ENCODE results near the gene DERA. TPM values are rescaled to one million over a fixed set of nuclear protein-coding genes. Genes with fewer than 3 reads are reported as not detected.
"Not testable (repeated sequence)": the region's sequence is repeated elsewhere in the genome, so short reads cannot be mapped to it uniquely, and the experiment has no call there.

Gene DERA
- total RNA-seq, 1 donor from 2014 or later = 69.4 TPM

DNA sequence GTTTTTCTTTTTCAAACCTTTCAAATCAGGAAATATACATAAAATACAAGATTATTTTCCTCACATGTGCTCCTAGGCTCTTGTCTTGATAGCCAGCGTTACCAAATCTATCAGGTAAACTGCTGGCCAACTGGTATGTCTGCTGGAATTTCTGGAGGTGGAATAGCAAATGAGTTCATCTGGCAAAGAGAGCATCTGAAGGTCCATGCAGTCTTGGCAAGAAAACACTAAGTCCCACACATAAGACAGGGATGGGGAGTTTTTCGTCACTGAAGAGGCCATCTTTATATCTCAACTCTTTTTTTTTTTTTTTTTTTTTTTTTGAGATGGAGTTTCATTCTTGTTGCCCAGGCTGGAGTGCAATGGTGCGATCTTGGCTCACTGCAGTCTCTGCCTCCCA lies 60.1 kb downstream of the DERA start:
- no peak for DNase-seq

DNA sequence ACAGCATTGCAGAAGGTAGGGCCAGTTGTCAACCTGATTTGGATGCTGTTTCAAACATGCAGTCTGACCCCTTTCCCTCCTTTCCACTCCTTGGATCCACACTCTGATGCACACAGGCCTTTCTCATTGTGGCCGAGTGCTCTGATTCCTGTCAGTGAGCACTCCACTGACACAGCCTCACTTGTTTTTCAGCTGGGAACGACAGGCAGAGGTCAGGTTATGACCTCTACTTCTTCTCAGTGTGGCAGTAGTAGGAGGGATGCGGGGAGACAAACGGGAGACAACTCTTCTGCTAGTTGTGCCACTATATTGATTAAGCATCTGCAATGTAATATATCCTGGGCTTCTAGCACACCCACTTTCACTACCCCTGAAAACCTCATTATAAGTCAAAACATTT lies 61.8 kb downstream of the DERA start:
- DNase-seq = no peak

DNA sequence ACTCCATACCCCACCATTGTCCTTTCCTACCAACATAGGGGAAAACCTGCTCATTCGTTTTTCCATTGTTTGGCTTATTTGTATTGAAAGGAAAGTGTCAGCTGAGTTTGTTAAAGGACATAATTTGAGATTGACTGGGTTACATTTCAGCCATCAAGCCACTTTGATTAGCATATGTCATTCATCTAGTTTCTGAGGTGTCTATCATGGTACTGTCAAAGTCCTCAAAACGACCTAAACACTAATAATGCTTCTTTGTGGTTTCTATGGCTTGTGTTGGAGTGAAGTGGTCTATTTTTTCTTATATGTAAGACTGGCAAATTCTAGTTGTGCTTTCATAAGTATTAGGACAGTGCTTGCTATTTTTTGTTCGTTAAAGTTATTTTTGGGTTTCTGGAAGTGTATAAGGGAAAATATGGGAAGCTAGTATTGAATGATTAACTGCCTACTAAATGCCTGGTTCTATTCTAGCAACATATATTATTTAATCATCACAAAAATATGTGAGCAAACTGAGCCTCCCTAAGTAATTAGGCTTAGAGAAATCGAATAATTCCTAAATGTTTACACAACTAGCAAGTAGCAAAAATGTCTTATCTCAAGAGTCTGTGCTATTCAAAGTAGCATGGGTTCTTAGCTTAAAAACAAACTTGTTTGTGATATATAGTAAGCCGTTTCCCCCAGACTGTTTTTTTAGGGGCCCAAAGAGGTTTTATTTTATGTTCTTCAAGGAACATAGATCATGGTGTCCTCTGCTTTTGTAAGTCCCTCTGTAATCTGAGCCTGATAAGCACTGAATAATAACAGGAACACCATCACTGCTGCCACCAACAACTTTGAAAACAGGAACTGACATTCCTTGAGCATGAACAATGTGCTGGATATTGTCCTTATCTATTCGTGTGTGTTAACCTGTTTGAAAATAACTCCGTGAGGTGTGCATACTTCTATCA lies 67.1 kb downstream of the DERA start:
- peak; percentile 91 for DNase-seq

DNA sequence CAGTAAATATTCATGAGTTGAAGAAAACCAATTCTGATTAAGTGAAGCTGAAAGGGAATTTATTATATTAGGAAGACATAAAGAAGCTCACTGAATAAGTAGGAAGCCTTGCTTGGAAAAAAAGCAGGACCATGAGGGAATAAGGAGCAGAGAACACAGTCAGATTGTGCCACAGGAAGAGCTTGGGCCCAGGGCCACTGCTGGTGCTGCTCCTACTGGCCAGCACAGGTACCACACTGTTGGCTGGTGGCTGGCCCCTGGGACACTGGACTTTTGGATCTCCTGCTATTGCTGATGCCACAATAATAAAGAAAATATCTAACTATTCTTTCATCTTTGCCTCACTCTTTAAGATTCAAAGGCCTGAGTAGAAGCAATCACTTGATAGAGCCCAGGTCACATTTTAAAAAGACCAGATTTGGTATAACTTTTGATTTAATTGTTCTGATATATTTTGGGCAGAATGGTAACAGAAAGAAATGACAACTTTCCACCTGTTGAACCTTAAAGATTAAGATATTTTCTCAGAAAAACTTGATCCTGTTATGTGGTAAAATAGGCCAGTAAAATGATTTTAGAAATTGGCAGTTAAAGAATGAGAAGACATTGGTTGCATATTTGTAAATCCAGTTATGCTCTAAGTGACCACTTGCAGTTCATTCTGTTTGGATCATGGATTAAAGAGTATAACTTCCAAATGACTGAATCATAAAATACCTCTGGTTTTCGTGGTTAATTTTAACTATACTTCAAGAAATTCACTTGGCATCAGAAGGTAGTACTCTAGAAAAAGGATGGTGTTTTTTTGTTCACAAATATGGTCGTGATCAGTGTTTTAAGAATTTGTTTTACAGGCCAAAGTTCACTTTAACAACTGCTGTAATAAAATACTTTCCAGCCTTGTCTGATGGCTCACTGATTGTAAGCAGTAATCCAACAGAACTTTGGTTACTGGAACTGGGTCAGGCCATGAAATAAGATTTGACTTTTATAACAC lies 68.3 kb downstream of the DERA start:
- DNase-seq = peak; percentile 63

DNA sequence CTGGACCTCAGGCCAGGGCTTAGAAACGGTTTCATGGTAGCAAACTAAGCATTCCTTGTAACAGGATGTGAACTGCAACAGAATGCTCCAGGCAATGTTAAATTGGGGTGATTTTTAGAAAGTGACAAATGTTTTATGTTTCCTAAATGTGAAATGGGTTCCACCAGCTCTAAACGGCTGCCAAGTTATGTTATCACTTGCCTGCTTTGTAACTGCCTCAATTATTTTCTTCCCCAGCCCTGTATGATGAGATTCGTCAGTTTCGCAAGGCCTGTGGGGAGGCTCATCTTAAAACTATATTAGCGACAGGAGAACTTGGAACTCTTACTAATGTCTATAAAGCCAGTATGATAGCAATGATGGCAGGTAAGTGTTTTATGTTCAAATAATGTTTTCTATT lies 70.9 kb downstream of the DERA start:
- DNase-seq = no peak

DNA sequence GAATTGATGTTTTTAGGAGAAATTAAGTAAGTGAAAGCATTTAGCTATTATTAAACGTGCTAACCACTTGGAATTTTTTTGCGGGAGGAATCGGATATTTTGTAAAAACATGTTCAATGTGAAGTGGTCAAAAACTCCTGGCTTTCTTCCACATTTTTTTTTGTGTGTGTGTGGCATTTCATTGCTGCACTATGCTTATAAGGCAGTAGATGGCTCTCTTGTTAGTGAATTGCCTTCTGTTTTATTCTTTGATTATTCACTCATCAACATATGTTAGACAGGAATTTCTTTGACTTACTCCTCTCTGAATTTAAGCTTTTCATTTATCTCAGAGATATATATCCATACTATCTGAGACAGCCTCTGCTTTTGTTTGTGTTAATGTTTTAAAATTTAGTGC lies 71.3 kb downstream of the DERA start:
- DNase-seq = peak; percentile 63

DNA sequence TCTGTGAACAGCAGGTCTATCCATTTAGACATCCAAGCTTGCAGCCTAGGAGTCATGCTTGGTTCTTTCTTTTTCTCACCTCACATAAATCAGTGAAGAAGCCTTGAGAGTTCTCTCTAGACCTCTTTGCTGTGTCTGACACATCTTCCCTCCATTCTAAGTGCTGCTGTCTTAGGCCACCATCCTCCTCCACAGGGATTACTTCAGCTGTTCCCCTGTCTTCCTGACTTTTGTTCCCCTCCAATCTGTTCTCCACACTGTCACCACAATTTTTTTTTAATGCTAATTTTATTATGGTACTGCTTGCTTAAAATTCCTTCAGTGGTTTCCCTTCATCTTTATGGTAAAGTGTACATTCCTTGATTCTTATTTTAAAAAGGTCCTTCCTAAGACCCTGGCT lies 71.8 kb downstream of the DERA start:
- no peak for DNase-seq

DNA sequence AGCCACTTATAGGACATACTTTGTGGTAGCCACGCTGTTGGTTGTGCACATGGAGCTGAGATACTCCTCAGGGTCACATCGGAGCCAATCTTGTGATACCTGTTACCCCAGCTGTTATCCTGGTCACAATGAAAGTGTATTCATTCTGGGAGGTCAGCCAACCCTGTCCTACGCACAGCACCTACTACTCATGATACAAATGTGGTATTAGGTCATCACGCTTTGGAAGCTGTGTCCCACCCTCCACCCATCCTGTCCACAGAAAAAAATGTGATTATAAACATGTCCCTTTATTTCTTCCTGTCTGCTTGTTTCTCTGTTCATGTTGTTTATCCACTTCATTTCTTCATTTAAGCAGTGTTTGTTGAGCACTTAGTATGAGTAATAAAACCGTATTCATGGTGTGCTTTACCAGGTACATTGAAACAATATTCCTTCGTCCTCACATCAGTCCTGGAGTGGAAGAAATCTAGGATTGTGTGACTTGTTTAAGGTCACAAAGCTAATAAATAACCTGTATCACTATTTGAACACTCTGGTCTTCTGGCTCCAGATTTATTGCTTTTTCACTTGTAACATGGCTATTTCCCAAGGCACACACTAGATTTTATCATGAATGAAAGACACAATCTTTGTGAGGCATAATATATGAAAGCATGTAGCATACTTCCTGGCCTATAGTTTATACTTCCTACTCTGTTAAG lies 73.1 kb downstream of the DERA start:
- DNase-seq = peak; percentile 33

DNA sequence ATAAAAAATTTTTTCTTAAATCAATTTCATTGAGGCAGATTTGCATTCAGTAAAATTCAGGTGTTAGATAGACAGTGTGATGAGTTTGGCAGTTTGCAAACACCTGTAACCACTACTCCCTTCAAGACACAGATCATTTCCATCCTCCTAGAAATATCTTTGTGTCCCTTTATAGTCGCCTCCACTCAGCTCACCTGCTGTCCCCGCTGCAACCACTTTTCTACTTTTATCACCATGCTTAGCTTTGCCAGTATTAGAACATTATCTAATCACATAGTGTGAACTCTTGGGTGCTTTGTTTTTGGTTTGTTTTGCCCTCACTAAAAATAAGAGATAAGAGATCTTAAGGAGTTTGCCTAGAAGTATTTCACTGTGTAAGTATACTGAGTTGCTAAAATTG lies 73.8 kb downstream of the DERA start:
- no peak for DNase-seq

DNA sequence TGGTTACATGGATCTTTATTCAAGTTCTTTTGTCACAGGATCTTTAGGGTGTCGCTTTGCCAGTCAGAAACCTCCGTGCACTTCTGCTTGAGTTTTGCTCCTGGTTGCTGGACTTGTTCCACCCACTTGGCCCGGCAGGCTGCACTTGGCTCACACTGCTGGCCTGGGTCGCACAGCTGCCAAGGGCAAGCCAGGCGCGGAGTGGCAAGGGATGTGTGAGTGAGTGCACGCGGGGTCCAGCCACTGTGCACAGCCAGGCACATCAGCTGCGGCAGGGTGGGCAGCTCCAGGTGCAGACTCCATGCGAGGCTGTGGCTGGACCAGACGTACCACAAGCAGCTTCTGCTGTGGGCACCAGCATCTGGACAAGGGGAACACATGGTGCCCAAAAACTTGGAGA lies 76.6 kb downstream of the DERA start:
- DNase-seq = no peak

DNA sequence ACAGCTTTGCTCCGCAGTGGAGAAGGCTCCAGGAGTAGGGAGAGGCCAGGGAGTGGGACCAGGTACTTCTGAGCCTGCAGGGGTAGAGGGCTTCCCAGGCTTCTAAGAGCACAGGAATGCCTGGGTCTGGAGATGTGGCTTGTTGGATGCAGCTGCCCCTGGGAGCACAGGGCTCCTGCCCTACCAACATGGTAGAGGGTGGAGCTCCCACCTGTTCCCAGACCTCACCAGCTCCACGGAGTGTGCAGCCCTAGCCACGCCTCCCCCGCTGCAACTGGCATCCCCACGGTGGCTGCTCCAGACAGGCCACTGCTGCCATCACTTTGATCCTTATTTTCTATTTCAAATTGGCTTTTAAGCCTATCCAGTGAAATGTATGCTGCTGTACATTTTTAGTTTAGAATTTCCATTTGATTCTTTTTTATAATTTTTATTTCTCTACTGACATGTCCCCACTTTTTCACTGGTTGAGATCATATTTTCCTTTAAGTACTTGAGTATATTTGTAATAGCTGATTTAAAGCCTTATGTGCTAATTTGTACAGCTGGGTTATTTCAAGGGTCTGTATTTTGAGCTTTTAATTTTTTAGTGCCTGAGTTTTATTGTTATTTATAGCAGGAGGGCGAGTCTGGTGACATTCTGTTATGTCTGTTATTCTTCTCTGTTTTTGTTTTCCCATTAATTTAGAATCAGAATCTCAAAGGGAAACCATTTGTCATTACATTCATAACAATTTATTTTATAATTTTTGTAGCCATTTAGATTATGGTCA lies 78.0 kb downstream of the DERA start:
- no peak for DNase-seq

DNA sequence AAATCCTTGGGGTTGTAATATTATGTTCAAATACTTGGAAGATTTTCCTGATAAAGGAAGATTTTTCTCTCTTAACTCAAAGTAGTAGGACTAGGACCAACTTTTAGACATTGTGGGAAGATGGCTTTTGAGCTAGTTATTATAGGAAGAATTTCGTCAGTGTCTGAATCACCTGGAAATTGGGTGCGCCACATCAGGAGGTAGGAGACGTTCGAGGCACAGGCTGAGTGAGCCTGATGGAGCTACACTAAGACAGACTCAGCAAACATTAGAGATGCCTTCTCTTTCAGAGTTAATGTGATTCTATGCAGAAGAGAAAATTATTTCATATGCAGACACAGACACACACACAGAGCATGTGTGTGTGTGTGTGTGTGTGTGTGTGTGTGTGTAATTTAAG lies 84.7 kb downstream of the DERA start:
- no peak for DNase-seq

DNA sequence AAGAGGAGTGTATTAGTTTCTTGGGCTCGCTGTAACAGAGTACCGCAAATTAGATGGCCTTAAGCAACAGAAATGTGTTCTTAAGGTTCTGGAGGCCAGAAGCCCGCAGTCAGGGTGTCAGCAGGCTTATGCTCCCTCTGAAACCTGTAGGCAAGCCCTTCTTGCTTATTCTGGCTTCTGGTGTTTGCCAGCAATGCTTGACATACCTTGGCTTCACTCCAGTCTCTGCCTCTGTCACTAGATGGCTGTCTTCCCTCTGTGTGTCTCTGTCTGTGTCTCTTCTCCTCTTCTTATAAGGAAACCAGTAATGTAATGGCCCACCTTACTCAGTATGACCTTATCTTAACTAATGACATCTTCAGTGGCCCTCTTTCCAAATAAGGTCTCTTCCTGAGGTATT lies 85.1 kb downstream of the DERA start:
- peak; percentile 4 for DNase-seq

DNA sequence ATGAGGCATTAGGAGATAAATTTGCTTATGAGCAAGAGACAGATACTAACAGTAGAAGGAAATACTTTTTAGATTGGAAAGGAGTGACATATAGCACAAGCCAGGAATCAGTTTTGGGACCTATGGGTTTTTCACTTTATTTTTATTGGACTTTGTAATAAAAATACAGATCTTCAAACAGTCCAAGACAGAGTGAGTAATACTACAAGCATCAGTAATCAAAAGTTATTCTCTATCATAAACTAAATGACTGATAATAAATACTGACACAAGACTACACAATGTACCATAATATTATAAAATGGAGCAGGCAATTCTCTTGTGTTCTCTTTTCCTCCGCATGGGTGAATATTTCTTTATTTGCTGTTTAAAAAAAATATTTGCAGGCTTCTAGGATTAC lies 85.8 kb downstream of the DERA start:
- no peak for DNase-seq

DNA sequence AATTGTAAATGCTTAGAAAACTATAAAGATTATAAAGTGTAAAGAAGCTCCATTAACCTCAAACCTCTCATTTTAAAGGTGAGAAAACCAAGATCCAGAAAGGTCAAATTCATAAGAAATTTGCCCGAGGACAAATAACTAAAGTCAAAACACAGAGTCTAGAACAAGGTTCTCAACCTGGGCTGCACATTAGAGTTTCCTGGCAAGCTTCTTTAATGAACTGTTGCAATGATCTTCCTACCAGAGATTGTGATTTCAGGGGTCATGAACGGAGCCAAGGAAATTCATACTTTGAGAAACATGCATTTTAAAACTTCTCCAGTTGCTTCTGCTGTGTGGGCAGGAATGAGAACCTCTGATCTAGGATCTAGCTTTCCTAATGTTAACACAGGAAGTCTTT lies 86.8 kb downstream of the DERA start:
- no peak for DNase-seq

DNA sequence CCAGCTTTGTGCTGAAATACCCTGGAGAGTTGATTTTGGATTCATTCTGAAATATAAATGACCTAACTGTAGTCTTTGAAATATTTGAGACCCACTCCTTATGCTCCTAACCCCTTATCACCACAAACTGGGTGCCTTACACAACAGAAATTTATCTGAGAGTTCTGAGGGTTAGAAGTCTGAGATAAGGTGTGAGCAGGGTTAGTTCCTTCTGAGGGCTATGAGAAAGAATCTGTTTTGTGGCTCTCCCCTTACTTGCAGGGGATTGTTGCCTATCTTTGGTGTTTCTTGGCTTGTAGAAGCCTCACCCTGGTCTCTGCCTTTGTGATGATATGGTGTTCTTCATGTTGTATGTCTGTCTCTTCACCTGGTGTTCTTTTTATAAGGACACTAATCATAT lies 91.7 kb downstream of the DERA start:
- no peak for DNase-seq

DNA sequence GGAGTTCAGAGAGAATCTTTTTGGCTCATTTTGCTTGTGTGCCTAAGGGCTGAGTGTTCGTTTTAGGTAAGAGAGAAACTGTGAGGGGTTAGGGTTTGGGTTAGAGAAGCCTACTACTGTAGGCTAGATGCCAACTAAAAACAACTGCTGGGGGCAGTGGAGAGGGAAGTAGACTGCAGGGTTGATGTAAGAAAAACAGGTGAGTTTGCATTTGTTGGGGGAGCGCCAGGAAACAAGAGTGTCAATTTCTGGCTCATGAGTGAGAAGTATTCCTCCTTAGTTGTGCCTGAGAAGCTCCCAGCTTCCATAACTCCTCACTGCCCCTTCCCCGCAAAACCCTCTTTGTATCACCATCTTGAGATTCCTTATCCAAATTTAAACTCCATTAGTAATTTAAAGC lies 92.3 kb downstream of the DERA start:
- no peak for DNase-seq

DNA sequence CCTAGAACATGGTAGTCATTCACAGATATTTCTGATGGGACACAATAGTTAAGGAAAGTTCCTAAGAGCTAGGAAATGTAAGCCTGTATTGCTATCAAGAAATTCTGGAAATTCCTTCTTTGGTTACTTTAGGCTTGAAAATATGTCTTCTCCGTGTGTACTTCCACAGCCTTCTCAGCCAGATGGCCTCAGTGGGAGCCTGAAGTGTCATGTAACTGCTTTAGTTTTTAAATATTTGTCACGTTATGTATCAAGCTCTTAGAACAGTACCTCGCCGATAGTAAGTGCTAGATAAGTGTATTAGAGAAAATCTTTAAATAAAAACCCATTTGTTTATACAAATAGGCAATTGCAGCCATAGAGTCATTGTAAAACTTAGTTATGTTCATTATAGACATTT lies 95.6 kb downstream of the DERA start:
- DNase-seq = no peak

DNA sequence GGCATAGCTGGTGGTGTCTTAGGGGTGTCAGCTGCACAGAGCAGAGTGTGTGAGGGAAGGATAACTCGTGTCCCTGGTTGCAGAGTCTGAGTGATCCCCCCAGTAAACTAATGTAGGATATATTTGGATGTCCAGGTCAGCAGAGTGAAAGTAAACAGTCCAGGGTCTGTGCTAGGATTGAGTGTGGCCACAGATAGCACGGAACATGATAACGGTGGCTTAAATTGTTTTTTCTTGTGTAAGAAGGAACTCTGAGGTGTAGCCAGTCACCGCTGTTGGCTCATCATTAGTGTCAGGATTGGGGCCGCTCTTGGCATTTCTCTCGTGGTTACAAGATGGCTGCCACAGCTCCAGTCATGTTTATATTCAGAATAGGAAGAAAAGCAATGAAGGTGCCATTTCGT lies 97.3 kb downstream of the DERA start:
- DNase-seq = no peak

DNA sequence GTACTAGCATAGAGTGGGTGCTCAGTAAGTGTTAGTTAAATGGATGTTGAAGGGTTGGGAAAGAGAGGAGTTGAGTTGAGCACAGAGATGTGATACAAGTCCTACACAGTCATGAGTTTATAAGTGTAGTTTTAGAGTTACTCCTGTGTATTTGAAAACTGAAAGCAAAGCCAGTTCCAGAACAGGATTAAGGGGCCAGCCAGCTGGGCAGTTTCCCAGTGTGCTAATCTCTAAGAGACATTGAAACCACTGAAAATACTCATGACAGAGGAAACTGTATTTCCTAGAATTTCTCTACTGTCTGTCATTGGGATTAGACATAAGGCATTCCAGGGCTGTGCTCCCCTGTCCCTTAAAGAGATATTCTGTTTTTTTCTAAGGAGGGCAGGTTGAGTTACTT lies 101.0 kb downstream of the DERA start:
- DNase-seq = no peak

DNA sequence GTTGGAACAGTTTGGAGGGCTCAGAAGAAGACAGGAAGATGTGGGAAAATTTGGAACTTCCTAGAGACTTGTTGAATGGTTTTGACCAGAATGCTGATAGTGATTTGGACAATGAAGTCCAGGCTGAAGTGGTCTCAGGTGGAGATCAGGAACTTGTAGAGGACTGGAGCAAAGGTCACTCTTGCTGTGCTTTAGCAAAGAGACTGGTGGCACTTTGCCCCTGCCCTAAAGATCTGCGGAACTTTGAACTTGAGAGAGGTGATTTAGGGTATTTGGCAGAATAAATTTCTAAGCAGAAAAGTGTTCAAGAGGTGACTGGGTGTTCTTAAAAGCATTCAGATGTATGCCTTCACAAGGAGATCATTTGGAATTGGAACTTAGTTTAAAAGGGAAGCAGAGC lies 102.6 kb downstream of the DERA start:
- DNase-seq = not testable (repeated sequence)

DNA sequence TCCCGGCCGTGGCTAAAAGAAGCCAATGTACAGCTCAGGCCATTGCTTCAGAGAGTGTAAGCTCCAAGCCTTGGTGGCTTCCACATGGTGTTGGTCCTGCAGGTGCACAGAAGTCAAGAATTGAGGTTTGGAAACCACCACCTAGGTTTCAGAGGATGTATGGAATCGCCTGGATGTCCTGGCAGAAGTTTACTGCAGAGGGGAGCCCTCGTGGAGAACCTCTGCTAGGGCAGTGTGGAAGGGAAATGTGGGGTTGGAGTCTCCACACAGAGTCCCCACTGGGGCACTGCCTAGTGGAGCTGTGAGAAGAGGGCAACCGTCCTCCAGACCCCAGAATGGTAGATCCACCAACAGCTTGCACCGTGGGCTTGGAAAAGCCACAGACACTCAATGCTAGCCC lies 103.3 kb downstream of the DERA start:
- not testable (repeated sequence) for DNase-seq

All from dermis blood vessel endothelial cell (primary cell).